HK-2 (cell line): ENCODE data around the gene SIPA1L3.

Source experiments
- DNase-seq: peaks from one replicate; pipeline ENCODE4 v3.0.0-alpha.2; 2018; ENCODE audit not compliant: unreplicated experiment

The SIPA1L3 gene

GRCh38 chr19:38234615-38235014 is 327.6 kb downstream of the SIPA1L3 start:
- DNase-seq: no peak

DNA sequence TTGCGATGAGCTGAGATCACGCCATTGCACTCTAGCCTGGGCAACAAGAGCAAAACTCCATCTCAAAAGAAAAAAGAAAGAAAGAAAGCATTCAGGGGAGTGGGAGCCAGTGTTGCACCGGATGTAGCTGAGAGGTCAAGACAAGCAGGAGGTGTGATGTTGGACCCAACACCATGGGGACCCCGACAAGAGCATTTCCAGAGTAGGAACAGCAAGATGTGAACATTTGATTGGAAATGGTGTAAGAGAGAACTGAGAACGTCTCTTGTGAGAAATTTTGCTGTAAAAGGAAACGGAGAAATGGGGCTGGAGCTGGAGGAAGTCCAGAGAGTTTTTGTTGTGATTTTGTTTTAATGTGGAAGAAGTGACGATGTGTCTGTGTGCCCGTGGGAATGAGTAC is 332.8 kb downstream of the SIPA1L3 start:
- DNase-seq: no peak

DNA sequence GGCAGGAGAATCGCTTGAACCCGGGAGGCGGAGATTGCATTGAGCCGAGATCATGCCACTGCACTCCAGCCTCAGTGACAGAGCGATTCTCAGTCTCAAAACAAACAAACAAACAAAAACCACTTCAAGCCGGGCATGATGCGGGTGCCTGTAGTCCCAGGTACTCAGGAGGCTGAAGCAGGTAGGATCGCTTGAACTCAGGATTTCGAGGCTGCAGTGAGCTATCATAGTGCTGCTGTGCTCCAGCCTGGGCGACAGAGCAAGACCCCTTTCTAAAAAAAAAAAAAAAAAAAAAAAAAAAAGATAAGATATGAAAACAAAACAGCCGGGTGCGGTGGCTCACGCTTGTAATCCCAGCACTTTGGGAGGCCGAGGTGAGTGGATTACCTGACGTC is 336.3 kb downstream of the SIPA1L3 start:
- DNase-seq: no peak

GRCh38 chr19:38245826-38246498 is 339.0 kb downstream of the SIPA1L3 start:
- DNase-seq: no peak

GRCh38 chr19:38247126-38247525 is 340.1 kb downstream of the SIPA1L3 start:
- no peak for DNase-seq

DNA sequence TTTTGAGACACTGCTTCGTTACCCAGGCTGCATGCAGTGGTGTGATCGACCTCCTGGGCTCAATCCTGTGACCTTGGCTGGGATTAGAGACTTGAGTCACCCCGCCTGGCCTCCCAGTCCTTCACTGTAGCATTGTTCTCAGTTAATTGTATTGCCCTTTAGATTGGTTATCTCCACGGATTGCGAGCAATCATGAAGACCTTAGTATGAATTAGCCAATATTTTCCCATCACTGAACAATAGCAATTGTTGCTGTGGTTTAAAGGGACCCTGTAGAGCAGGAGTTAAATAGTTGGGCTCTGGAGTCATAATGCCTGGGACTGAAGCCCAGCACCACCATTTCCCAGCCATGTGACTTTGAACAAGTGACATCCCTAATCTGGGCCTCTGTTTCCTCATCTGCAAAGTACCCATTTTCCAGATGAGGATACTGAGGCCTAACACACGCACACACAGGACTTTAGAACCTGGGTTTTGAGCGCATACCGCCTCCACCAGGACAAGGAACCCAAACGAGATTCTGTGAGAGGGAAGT is 340.8 kb downstream of the SIPA1L3 start:
- no peak for DNase-seq

- DNase-seq: no peak
These were observed 341.4 kb downstream of the SIPA1L3 start for GRCh38 chr19:38248421-38248820.

DNA sequence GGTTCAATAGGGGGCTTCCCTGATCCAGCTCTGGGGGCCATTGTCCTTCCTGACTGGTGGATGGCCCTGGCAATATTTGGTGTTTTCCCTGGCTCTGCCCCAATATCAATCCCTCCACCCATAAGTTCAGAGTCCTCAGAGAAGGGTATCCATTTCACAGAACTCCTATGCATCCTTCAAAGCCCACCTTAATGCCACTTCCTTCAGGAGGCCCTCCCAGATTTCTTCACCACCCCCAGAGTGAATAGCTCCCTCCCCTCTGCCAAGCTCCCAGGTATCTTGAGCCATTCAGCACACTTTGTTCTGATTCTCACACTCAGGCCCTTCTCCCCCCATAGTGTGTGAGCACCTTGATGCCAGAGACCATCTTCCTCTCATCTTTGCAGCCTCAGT is 343.4 kb downstream of the SIPA1L3 start:
- no peak for DNase-seq

- no peak for DNase-seq
These were observed 344.0 kb downstream of the SIPA1L3 start for GRCh38 chr19:38250821-38251563.

DNA sequence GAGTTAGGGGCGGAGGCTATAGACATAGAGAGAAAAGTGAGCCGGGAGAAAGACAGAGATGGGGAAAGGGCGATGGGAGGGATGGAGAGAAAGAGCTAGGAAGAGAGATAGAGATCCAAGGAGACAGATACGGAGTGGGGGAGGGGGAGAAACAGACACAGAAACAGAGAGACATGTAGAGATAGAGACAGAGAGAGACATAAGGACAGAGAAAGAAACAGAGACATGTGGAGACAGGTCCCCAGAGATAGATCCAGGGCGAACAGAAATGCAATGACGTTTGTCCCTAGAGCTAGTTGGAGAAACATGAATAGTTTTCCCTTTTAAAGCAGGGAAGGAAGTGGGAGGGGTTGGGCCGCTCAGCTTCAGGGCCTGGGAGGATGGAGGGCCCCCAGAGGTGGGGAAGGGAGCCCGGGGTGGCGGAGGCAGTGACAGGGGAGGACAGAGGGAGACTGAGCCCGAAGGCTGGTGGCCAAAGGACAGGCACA is 344.6 kb downstream of the SIPA1L3 start:
- no peak for DNase-seq

GRCh38 chr19:38252385-38252784 is 345.4 kb downstream of the SIPA1L3 start:
- no peak for DNase-seq

DNA sequence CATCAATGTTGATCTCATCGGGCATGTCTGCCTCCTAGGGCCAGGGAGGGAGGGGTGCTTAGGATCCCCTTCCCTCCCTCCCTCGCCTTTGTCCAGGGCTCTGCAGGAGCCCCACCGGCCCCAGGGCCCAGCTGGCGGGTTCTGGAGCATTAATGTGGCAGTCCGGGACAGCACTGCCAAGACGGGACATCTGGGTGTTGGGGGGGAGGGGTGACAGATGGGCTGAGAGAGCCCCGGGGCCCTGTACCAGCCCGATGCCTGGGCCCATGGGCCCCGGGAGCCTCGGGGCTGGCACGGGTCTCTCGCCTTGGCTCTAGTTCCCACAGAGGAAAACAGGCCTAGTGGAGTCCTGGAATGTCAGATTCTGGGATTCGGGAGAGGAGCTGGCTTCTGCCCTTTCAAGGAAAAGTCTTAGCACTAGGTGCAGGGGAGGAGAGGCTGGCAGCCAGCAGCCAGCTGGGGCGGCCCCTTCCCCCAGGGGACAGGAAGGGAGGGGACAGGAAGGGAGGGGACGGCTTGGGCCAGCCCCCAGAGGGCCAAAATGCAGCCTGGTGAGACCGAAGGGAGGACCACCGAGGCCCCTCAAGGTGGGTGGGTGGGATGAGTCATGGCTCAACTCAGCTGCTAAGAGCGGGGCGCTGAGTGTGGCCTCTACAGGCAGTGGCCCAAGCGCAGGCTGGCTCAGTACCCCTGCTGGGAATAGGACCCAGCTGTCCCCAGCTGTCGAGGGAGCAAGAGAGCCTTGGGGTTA is 346.1 kb downstream of the SIPA1L3 start:
- no peak for DNase-seq

DNA sequence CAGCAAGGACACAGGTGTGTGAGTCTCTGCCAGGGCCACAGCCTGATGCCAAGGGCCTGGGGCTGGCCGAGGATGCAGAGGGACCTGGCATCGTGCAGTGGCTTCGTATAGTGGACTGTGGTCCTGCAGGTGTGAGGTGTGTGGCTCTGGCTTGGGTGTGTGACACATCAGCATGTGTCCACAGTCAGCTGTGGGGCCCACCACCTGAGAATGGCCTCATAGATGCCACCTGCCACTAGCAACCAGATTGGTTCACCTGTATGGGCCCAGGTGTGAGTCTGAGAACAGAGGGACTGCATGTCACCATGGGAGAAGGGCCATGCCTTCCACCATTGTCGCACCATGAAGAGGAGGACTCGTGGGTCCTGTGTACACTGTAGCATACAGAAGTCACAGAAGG is 346.8 kb downstream of the SIPA1L3 start:
- DNase-seq: no peak

DNA sequence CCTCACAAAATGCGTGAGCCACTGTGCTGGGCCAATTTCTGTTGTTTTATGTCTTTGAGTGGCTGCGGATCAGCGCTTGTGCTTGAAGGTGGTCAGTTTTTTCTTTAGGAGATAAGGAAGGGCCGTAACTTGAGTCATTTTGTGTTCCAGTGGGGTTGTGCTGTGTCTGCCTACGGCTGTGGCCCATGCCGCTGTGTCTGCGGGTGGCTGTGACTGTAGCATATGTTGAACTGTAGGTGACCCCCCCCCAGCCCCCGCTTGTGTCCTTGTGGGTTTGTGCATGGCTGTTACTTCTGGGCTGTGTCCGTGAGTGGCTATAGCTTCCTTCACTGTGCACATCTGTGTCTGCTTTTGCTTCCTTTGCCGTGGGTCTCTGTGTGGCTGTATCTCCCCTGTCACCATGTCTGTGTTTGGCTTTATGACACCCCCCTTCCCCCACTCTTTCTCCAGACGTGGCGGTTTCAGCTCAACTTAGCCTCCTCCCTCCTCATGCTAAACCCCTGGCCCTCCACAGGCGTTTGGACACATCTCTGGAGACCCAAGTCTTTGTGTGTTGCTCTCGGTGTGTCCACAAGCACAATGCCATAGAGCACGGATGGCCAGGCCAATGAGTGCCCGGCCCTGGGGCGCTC is 348.5 kb downstream of the SIPA1L3 start:
- DNase-seq: no peak
